HK-2 (cell line): ENCODE measurements around the gene FBXW2.
"Not testable (repeated sequence)": the region's sequence is repeated elsewhere in the genome, so short reads cannot be mapped to it uniquely, and the experiment has no call there.

ENCODE experiments used
- DNase-seq: peaks from one replicate; pipeline ENCODE4 v3.0.0-alpha.2; 2018; ENCODE audit not compliant: unreplicated experiment

The FBXW2 gene

GRCh38 chr9:120792898-120793765 lies at the start of gene FBXW2:
TSS of gene FBXW2 (minus strand) at chr9:120793416. CDS start at chr9:120788258, 5,158 bp downstream.
- DNase-seq: peak; percentile 90

GRCh38 chr9:120841930-120842684 lies 48.9 kb upstream of the FBXW2 start:
- no peak for DNase-seq

- no peak for DNase-seq
These were observed 45.9 kb upstream of the FBXW2 start for GRCh38 chr9:120839146-120839545.

- DNase-seq: no peak
These were observed 44.7 kb upstream of the FBXW2 start for GRCh38 chr9:120837921-120838320.

- DNase-seq: no peak
These were observed 40.1 kb upstream of the FBXW2 start for GRCh38 chr9:120833325-120833724.

GRCh38 chr9:120832807-120833206 lies 39.6 kb upstream of the FBXW2 start:
- no peak for DNase-seq

- DNase-seq: no peak
These were observed 37.6 kb upstream of the FBXW2 start for GRCh38 chr9:120830865-120831264.

- no peak for DNase-seq
These were observed 36.9 kb upstream of the FBXW2 start for GRCh38 chr9:120830151-120830550.

- DNase-seq: no peak
These were observed 36.4 kb upstream of the FBXW2 start for GRCh38 chr9:120829650-120830049.

- no peak for DNase-seq
These were observed 26.9 kb upstream of the FBXW2 start for GRCh38 chr9:120820095-120820494.

GRCh38 chr9:120818595-120818994 lies 25.4 kb upstream of the FBXW2 start:
- DNase-seq: no peak

- DNase-seq: no peak
These were observed 21.9 kb upstream of the FBXW2 start for GRCh38 chr9:120815075-120815474.

- DNase-seq: no peak
These were observed 15.7 kb upstream of the FBXW2 start for GRCh38 chr9:120808931-120809330.

GRCh38 chr9:120807607-120808379 lies 14.6 kb upstream of the FBXW2 start:
- DNase-seq: no peak

GRCh38 chr9:120804784-120805363 lies 11.7 kb upstream of the FBXW2 start:
- DNase-seq: not testable (repeated sequence)

- DNase-seq: no peak
These were observed 8.2 kb upstream of the FBXW2 start for GRCh38 chr9:120801441-120801840.

- no peak for DNase-seq
These were observed 2.1 kb downstream of the FBXW2 start for GRCh38 chr9:120791161-120791560.

- no peak for DNase-seq
These were observed 5.3 kb downstream of the FBXW2 start for GRCh38 chr9:120787933-120788332.

- no peak for DNase-seq
These were observed 9.6 kb downstream of the FBXW2 start for GRCh38 chr9:120783602-120784047.

- DNase-seq: no peak
These were observed 12.0 kb downstream of the FBXW2 start for GRCh38 chr9:120781236-120781635.

- DNase-seq: no peak
These were observed 12.8 kb downstream of the FBXW2 start for GRCh38 chr9:120780367-120780766.

GRCh38 chr9:120779227-120779626 lies 14.0 kb downstream of the FBXW2 start:
- no peak for DNase-seq
